Right forelimb (tissue), 1 donor: Measurements from ENCODE around the gene ITPRID2.

Experiments
- DNase-seq: peaks from one replicate; pipeline ENCODE4 v3.0.0-alpha.2; 2018

The ITPRID2 gene

GRCh38 chr2:181891258-181891965 lies at the start of gene ITPRID2:
Gene ITPRID2, plus strand, starts transcription at chr2:181891730. Its CDS starts 337 bp downstream, at chr2:181892067.
- no peak for DNase-seq

- no peak for DNase-seq
These were observed 46.8 kb upstream of the ITPRID2 start for GRCh38 chr2:181844551-181845290.

DNA sequence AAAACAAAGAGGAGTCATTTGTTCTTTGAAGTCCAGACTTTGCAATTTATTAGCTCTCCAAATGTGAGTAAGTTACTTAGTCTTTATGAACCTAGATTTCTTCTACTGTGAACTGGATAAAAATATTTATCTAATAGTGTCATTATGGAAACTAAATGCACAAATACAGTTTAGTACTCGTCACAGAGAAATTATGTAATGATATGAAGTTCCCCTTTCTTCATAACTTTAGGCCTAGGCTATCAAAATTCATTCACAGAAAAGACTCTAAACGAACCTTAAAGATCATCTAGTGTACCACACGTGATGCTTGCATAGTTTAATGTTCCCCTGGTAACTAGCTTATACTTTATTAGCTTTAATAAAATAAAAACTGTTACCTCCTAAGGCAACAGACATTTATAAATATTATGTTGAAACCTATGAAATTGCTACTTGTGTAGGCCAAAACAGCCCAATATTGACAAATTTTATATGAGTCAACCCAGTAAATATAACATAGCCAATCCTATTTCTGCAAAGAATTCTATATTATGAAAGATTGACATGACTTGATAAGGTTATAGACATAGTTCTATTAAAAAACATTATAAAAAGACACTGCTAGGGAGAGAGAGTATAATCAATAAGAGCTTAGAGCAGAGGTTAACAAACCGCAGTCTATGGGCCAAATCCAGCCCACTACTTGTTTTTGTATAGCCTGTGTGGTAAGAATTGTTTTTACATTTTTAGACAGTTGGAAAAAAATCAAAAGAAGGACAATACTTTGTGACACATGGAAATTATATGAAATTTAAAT lies 44.9 kb upstream of the ITPRID2 start:
- no peak for DNase-seq

DNA sequence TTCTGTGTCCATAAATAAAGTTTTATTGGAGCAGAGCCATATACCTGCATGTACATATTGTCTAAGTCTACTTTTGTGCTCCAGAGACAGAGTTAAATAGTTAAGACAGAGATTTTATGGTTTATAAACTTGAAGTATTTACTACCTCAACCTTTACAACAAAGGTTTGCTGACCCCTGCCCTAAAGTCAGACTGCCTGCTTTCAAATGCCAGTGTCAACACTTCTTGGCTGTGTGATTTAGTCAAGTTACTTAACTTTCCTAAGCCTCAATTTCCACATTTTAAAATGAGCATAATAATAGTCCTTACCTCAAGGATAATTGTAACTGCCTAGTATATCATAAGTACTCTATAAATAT lies 44.4 kb upstream of the ITPRID2 start:
- no peak for DNase-seq

- no peak for DNase-seq
These were observed 43.8 kb upstream of the ITPRID2 start for GRCh38 chr2:181847702-181848101.

- DNase-seq, result no peak
These were observed 43.2 kb upstream of the ITPRID2 start for GRCh38 chr2:181848261-181848886.

DNA sequence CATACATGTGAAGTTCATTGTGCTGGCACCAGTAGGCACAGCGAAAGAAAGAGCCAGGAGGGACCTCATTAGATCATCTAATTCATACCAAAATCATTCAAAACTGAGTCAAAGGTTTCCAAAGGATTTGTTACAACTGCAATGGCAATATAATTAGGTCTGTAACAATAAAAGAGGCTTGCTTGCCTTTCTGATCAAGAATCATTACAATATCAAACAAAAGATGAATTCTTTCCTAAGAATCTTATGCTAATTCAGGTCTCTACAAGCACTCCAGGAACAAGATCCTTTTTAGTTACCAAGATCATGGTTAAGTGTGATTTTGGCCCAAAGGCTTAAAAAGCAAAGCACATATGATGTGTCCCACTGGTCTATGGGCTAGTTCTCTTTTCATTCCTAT lies 41.9 kb upstream of the ITPRID2 start:
- no peak for DNase-seq

- no peak for DNase-seq
These were observed 40.5 kb upstream of the ITPRID2 start for GRCh38 chr2:181850936-181851560.

- no peak for DNase-seq
These were observed 39.8 kb upstream of the ITPRID2 start for GRCh38 chr2:181851726-181852125.

DNA sequence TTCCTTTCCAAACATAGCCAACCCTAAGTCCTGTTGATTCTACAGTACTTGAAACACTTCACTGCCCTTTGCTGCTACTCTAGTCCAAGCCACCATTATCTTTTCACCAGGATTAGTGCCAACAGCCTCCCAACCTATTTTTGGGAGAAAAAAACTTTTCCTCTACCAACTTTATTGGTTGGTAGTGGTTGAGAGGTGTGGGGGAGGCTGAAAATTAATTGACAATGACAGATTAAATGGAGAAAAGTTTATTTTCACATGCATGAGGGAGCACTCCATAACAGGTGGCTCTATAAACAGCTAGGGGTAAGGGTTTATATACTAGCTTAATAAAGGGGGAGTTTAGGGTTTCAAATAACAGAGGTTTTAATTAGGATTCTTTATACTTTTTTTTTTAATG lies 37.8 kb upstream of the ITPRID2 start:
- DNase-seq, result no peak

DNA sequence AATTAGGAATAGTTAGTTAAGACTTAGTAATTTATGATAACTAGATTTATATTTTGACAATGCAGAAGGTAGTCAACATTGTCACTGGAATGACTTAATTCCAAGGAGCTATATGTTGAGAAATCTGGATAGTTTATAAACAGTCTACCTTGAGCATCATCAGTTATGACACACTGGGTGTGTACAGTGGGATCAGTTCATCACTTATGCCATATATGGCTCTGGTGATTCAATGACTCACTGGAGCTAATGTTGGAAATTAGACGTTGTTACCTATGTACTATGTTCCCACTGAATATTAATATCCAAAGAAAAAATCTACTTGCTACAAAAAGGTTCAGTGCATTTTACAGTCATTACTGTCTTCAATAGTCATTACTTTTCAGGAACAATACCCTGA lies 34.0 kb upstream of the ITPRID2 start:
- no peak for DNase-seq

DNA sequence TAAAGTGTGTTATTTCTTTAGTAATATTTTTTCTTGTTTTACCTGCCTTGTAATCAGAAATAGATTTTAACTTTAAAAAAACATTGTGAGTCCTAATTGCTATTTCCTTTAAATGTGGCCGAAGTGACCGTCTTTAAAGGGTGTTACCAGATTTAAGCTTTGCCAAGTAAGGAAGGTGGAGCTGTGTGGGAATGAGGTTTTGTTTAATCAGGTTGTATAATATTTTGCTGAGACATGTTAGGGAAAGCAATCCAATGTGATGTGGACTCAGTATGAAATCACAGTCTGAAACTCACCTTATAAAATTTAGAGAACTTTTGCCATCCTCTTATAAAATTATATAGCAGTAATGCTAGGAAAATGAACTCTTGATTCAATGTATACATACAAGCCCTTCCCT lies 32.9 kb upstream of the ITPRID2 start:
- no peak for DNase-seq

- no peak for DNase-seq
These were observed 32.4 kb upstream of the ITPRID2 start for GRCh38 chr2:181859123-181859522.

GRCh38 chr2:181859803-181860202 lies 31.7 kb upstream of the ITPRID2 start:
- DNase-seq, result no peak

DNA sequence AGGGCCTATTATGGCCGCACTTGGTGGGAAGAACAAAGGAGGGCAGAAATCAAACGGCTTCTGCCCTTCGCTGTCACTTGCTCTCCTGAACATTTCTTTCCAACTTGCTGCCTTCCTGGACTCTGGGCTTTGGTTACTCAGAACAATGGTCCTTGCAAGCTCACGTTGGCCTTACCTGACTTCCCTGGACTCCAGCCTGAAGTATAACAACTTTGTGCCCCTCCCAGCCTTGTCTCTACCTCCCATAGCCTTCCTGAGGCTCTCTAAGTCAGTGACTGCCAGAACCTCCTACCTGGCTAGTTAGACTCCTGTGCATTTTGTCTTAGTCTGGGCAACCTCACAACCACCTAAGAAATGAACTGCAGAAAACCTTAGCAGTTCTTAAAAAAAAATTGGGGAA lies 30.2 kb upstream of the ITPRID2 start:
- no peak for DNase-seq

DNA sequence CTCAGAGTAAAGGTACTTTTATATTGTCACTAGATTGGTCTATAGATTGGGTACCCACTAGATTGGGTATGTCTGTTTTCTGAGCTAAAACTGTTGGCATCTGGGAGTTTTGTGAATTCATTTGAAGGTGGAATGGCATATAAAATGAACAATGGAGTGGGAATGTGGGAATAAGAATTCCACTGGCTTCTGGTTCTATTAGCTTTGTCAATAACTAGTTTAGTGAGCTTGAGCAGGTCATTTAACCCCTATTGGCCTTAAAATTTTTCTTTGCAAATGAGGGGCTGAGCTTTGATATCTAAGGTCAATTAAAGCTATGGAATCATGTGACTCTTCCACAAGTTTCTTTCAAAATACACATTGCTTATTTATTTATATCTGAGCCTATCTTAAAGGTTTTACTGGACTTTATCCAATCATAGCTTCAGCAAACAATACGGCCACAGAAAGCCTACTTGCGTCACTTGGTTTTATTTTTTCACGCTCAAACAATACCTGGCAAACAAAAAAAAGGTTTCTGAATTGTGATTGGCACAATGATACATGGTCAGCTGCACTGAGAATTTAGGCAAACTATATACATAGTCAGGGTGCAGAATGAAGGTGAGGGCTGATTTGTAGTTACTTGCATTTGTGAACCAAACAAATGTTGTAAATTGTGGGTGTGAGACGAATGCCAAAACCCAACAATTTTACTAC lies 28.8 kb upstream of the ITPRID2 start:
- DNase-seq, result no peak

GRCh38 chr2:181872178-181872577 lies 19.4 kb upstream of the ITPRID2 start:
- DNase-seq, result no peak

DNA sequence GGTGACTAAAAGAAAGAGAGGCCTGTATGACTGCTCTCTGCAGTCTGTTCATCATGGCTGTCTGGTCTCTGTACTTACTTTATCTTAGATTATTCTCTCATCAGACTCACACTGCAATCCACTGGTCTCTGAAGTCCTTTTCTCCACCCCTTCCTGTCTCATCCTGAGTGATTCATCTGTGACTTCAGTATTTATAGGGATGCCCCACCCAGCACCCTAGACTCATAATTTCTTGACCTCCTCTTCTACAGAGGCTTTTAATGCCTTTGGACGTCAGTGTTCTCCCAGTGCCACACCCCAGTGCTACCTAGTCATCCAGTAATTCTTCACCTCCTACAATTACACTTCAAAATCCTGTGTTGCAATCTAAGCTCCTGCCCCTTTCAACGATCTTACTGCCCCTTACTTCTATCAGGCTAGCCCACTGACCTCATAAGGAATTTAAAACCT lies 14.9 kb upstream of the ITPRID2 start:
- no peak for DNase-seq

GRCh38 chr2:181877181-181877664 lies 14.3 kb upstream of the ITPRID2 start:
- no peak for DNase-seq

DNA sequence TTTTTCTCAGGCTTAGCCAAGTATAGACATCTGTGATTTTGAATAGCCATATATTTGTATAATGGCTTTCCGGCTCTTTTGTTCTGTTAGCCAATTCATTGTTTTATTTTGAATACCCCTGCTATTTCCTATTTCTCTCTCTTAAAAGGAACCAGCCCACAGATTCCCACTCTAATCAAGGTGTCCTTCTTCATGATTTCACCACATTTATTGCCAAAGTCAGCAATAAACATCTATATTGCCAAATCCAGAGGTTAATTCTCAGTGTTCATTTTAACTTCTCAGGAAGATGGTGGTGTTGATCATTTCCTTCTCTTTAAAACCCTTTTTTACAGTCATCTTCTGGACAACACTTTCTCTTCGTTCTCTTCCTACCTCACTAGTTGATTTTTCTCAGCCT lies 13.1 kb upstream of the ITPRID2 start:
- no peak for DNase-seq

DNA sequence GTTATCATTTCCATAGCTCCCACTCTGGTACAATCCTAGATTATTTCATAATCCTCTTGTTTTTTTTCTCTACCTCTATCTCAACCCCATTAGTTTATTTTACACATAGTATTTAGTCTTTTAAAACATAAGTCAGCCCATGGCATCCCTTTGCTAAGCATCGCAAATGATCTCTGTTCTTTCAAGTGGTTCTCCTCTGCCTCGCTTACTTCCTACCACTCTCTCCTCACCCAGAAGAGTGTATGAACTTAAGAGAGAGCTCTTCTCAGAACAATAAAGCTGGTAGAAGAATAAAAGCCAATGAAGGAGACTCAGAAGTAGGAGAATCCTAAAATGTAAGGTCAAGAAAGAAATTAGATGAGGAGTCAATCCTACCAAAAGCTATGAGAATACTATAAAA lies 12.2 kb upstream of the ITPRID2 start:
- no peak for DNase-seq
